ELF-1 (cell line): ENCODE measurements around the gene EHF.

ENCODE experiments used
- DNase-seq: peaks from one replicate; pipeline ENCODE4 v3.0.0-alpha.2; 2016; ENCODE audit warnings: low read depth, low spot score

The EHF gene

GRCh38 chr11:34643311-34643710 lies 22.4 kb downstream of the EHF start:
- DNase-seq, result no peak

GRCh38 chr11:34643846-34644245 lies 23.0 kb downstream of the EHF start:
- DNase-seq, result no peak

- no peak for DNase-seq
Measured at GRCh38 chr11:34644669-34645406, 23.9 kb downstream of the EHF start.

GRCh38 chr11:34646431-34646830 lies 25.5 kb downstream of the EHF start:
- no peak for DNase-seq

- DNase-seq, result no peak
Measured at GRCh38 chr11:34647131-34647530, 26.2 kb downstream of the EHF start.

GRCh38 chr11:34647532-34647931 lies 26.6 kb downstream of the EHF start:
- DNase-seq, result no peak

GRCh38 chr11:34648036-34648435 lies 27.1 kb downstream of the EHF start:
- DNase-seq, result no peak

GRCh38 chr11:34649597-34649996 lies 28.7 kb downstream of the EHF start:
- no peak for DNase-seq

GRCh38 chr11:34650528-34650927 lies 29.6 kb downstream of the EHF start:
- no peak for DNase-seq

- DNase-seq, result no peak
Measured at GRCh38 chr11:34651551-34651950, 30.7 kb downstream of the EHF start.

GRCh38 chr11:34652191-34652973 lies 31.5 kb downstream of the EHF start:
- DNase-seq, result no peak

GRCh38 chr11:34653031-34653430 lies 32.1 kb downstream of the EHF start:
- no peak for DNase-seq

- peak; percentile 21 for DNase-seq
Measured at GRCh38 chr11:34653851-34654482, 33.1 kb downstream of the EHF start.

- DNase-seq, result peak; percentile 60
Measured at GRCh38 chr11:34654483-34655334, 33.8 kb downstream of the EHF start.

- DNase-seq, result no peak
Measured at GRCh38 chr11:34655335-34656008, 34.6 kb downstream of the EHF start.

- no peak for DNase-seq
Measured at GRCh38 chr11:34656062-34656720, 35.3 kb downstream of the EHF start.

GRCh38 chr11:34658071-34659015 lies 37.5 kb downstream of the EHF start:
- DNase-seq, result no peak

GRCh38 chr11:34659096-34659733 lies 38.3 kb downstream of the EHF start:
- no peak for DNase-seq
